SK-N-SH (cell line): Measurements from ENCODE around the gene RFTN1. TPM values are rescaled to one million over a fixed set of nuclear protein-coding genes. Genes with fewer than 3 reads are reported as not detected.
A peak's percentile ranks its signal among the peaks of the same experiment; 100 is the strongest.

Experiments
- CTCF ChIA-PET: fragments of 300-600, 350-600 bp; formaldehyde crosslinking; extraction: SDS; loops from one replicate; lab custom pipeline; 2021; lab: Yijun Ruan, JAX
- POLR2A ChIA-PET: fragments of 350-600 bp; sonication (Branson Sonifier 250); formaldehyde crosslinking; extraction: SDS; loops from one replicate; lab custom pipeline; 2020; ENCODE audit warnings: antibody characterized with exemption, inconsistent platforms; lab: Yijun Ruan, JAX
- DNase-seq: peaks from one replicate; pipeline ENCODE4 v3.0.0; 2012
- H2AFZ ChIP-seq: fragments of 200-600 bp; sonication (generic); 2 replicates; pipeline ENCODE4 v1.8.1; 2016; ENCODE audit warnings: antibody characterized with exemption, mild to moderate bottlenecking, low read depth
- H3F3A ChIP-seq: fragments of 200-600 bp; sonication (generic); replicated peaks from 2 replicates; pipeline ENCODE3; 2016; ENCODE audit warnings: antibody characterized with exemption, mild to moderate bottlenecking; ENCODE audit not compliant: insufficient read depth
- H3K27ac ChIP-seq, 2 experiments: fragments of 200-500 bp in 1 of 2; fragments of 200-600 bp in 1 of 2; sonication (Bioruptor generic) in 1 of 2; sonication (generic), shearing (Covaris generic) in 1 of 2; 2 replicates each; pipeline versions ENCODE4 v1.5.1 to v1.6.1; 2014 to 2016; ENCODE audit warnings: low read depth in 2 of 2, inconsistent platforms in 1 of 2, low read length in 1 of 2, mild to moderate bottlenecking in 1 of 2, mixed read lengths in 1 of 2
- H3K27me3 ChIP-seq: fragments of 200-600 bp; sonication (generic), shearing (Covaris generic); 2 replicates; pipeline ENCODE4 v1.6.1; 2016; ENCODE audit warnings: mixed run types; ENCODE audit not compliant: insufficient read depth
- H3K36me3 ChIP-seq, 2 experiments: fragments of 200-500 bp in 1 of 2; fragments of 200-600 bp in 1 of 2; sonication (Bioruptor generic) in 1 of 2; sonication (generic) in 1 of 2; replicated peaks in 1 of 2; 2 replicates each; pipeline versions ENCODE3 to v1.5.1; 2014 to 2016; ENCODE audit warnings: low read length in 1 of 2, mild to moderate bottlenecking in 1 of 2; ENCODE audit not compliant: insufficient read depth in 2 of 2, control insufficient read depth in 1 of 2
- H3K4me1 ChIP-seq, 2 experiments: fragments of 200-500 bp in 1 of 2; fragments of 200-600 bp in 1 of 2; sonication (Bioruptor generic) in 1 of 2; sonication (generic), shearing (Covaris generic) in 1 of 2; 2 replicates each; pipeline versions ENCODE4 v1.5.1 to v1.6.1; 2014 to 2016; ENCODE audit warnings: low read depth in 1 of 2, low read length in 1 of 2, mixed run types in 1 of 2; ENCODE audit not compliant: insufficient read depth in 2 of 2, control insufficient read depth in 1 of 2
- H3K4me2 ChIP-seq: fragments of 200-600 bp; sonication (generic), shearing (Covaris generic); 2 replicates; pipeline ENCODE4 v1.6.1; 2017; ENCODE audit warnings: mixed run types
- H3K4me3 ChIP-seq, 2 experiments: fragments of 200-500 bp in 1 of 2; fragments of 200-600 bp in 1 of 2; sonication (Bioruptor generic) in 1 of 2; sonication (generic), shearing (Covaris generic) in 1 of 2; 2 replicates each; pipeline versions ENCODE4 v1.5.1 to v1.8.1; 2014 to 2016; ENCODE audit warnings: low read depth in 2 of 2, inconsistent platforms in 1 of 2, low read length in 1 of 2, mild to moderate bottlenecking in 1 of 2, mixed read lengths in 1 of 2, moderate library complexity in 1 of 2
- H3K79me2 ChIP-seq: fragments of 200-600 bp; sonication (generic); 2 replicates; pipeline ENCODE4 v1.8.1; 2017; ENCODE audit warnings: mild to moderate bottlenecking; ENCODE audit not compliant: insufficient read depth
- H3K9ac ChIP-seq: fragments of 200-600 bp; sonication (generic); 2 replicates; pipeline ENCODE4 v1.6.1; 2017; ENCODE audit warnings: mixed run types
- H3K9me2 ChIP-seq: fragments of 200-600 bp; sonication (generic); 2 replicates; pipeline ENCODE4 v1.6.1; 2017; ENCODE audit warnings: mixed run types
- H3K9me3 ChIP-seq: fragments of 200-600 bp; sonication (generic); 2 replicates; pipeline ENCODE4 v1.6.1; 2017; ENCODE audit warnings: mixed run types, mild to moderate bottlenecking, moderate library complexity
- H4K20me1 ChIP-seq: fragments of 200-600 bp; sonication (generic); 2 replicates; pipeline ENCODE4 v1.6.1; 2017; ENCODE audit warnings: mild to moderate bottlenecking, mixed run types; ENCODE audit not compliant: insufficient read depth
- CTCF ChIP-seq: fragments of 200-600 bp; sonication (generic); IDR thresholded peaks from 2 replicates; pipeline ENCODE4 v1.6.1; 2017; ENCODE audit warnings: antibody characterized with exemption, mild to moderate bottlenecking, moderate library complexity
- ELF1 ChIP-seq: IDR thresholded peaks from 2 replicates; pipeline ENCODE4 v1.4.0; 2012
- GABPA ChIP-seq: IDR thresholded peaks from 2 replicates; pipeline ENCODE4 v1.4.0; 2012; ENCODE audit warnings: low read depth, mild to moderate bottlenecking
- GATA2 ChIP-seq: sonication (generic); formaldehyde crosslinking; IDR thresholded peaks from 2 replicates; pipeline ENCODE4 v1.5.0; 2020; ENCODE audit warnings: mild to moderate bottlenecking, missing genetic modification reagents
- JUND ChIP-seq: IDR thresholded peaks from 2 replicates; pipeline ENCODE4 v1.4.0; 2012
- MEF2A ChIP-seq: IDR thresholded peaks from 2 replicates; pipeline ENCODE4 v1.4.0; 2012; ENCODE audit warnings: low read depth, borderline replicate concordance
- MXI1 ChIP-seq: IDR thresholded peaks from 2 replicates; pipeline ENCODE4 v1.6.1; 2012; ENCODE audit warnings: mild to moderate bottlenecking, low read depth, low read length, improper control_type of control experiment
- RFX5 ChIP-seq: IDR thresholded peaks from 2 replicates; pipeline ENCODE4 v1.6.1; 2012; ENCODE audit warnings: mild to moderate bottlenecking, improper control_type of control experiment, low read length
- SIN3A ChIP-seq: IDR thresholded peaks from 2 replicates; pipeline ENCODE4 v1.6.1; 2012; ENCODE audit warnings: low read depth, mild to moderate bottlenecking, low read length, moderate library complexity, borderline replicate concordance
- TEAD4 ChIP-seq: IDR thresholded peaks from 2 replicates; pipeline ENCODE4 v1.4.0; 2012; ENCODE audit warnings: mild to moderate bottlenecking, borderline replicate concordance; ENCODE audit not compliant: insufficient read depth
- USF1 ChIP-seq: IDR thresholded peaks from 2 replicates; pipeline ENCODE4 v1.4.0; 2012; ENCODE audit warnings: low read depth, borderline replicate concordance
- USF2 ChIP-seq: fragments of 150-350 bp; IDR thresholded peaks from 2 replicates; pipeline ENCODE4 v1.6.1; 2017; ENCODE audit warnings: antibody characterized with exemption, low read length, low read depth, borderline replicate concordance
- ZBTB33 ChIP-seq: IDR thresholded peaks from 2 replicates; pipeline ENCODE4 v1.4.0; 2012; ENCODE audit warnings: low read depth, borderline replicate concordance
- WGBS: methylation state at CpG from one replicate; pipeline ENCODE4 v1.1.6; 2017; ENCODE audit warnings: low lambda C conversion rate; 5-methylcytosine and 5-hydroxymethylcytosine counted together
- polyA plus RNA-seq, 3 experiments: library from polyadenylated mRNA; depleted of rRNA; stranded (reverse); fragments of >200 nt; gene quantifications; 2 replicates each; pipeline ENCODE4 v1.2.3, GENCODE V29; 2012

The RFTN1 gene
- polyA plus RNA-seq, 1 of the 3 experiments (the other 2 are of a cell fraction): 21.2 TPM

- H3K27me3 ChIP-seq: no peaks in the 10 kb centered on the region
- no peak overlapping the region; a peak in 1 of 4 replicates for H3K4me3 ChIP-seq
- POLR2A ChIA-PET: no interaction called here
- H3K9ac ChIP-seq: no peak overlapping the region
- 90% methylated on average over 3 of the region's 3 CpGs for WGBS
- no peaks in the 10 kb centered on the region for H3K9me3 ChIP-seq
- TF ChIP-seq USF2 (no peak), GATA2 (no peak), CTCF (no peak), ZBTB33 (no peak), TEAD4 (no peak), GABPA (no peak), MEF2A (no peak), JUND (no peak), MXI1 (no peak), ELF1 (no peak), RFX5 (no peak), SIN3A (no peak)
- H3K4me1 ChIP-seq: peaks cover 42 to 58% of the 10 kb centered on the region in 2 experiments; a peak in 3 of 4 replicates
- H2AFZ ChIP-seq: no peak overlapping the region
- H4K20me1 ChIP-seq: no peaks in the 10 kb centered on the region
- H3K9me2 ChIP-seq: no peaks in the 10 kb centered on the region
- no peak overlapping the region for H3K4me2 ChIP-seq
- peak overlapping the region in 1 of 2 experiments; percentile 52; a peak in 2 of 4 replicates for H3K27ac ChIP-seq
- peaks cover 1 to 3% of the 10 kb centered on the region in 2 experiments for H3K36me3 ChIP-seq
- CTCF ChIA-PET: interaction anchor here (1.6 to 2.6 kb wide), 2 partner anchors 38 to 187 kb away, joined by 8 to 9 read pairs; no protein-coding TSS in a partner anchor
- peaks cover 23% of the 10 kb centered on the region for H3K79me2 ChIP-seq
- DNase-seq: no peak
- H3F3A ChIP-seq: peaks cover 10% of the 10 kb centered on the region
Observed at GRCh38 chr3:16477521-16477920, 36.0 kb downstream of the RFTN1 start.

GRCh38 chr3:16477056-16477455 lies 36.4 kb downstream of the RFTN1 start:
- Histone ChIP-seq H3K9ac (no peak overlapping the region; the same call in 1 of the 2 replicates), H3K79me2 (peaks cover 20% of the 10 kb centered on the region), H3K4me3 (no peak overlapping the region), H3K27ac (peak overlapping the region in 1 of 2 experiments; percentile 52; a peak in 1 of 4 replicates), H3K9me3 (no peaks in the 10 kb centered on the region), H4K20me1 (no peaks in the 10 kb centered on the region), H3K27me3 (no peaks in the 10 kb centered on the region), H3K9me2 (no peaks in the 10 kb centered on the region), H3F3A (peaks cover 10% of the 10 kb centered on the region), H3K36me3 (peaks cover 4 to 6% of the 10 kb centered on the region in 2 experiments), H2AFZ (no peak overlapping the region), H3K4me2 (peak overlapping the region; percentile 36), H3K4me1 (peaks cover 41 to 54% of the 10 kb centered on the region in 2 experiments; a peak in 3 of 4 replicates)
- ChIA-PET CTCF (interaction anchor here (1.0 to 1.6 kb wide), 2 partner anchors 40 to 186 kb away, joined by 3 to 8 read pairs; no protein-coding TSS in a partner anchor), POLR2A (no interaction called here)
- DNase-seq: no peak
- TF ChIP-seq CTCF: no peak
- no peak for TF ChIP-seq USF1
